Astrocyte (in vitro differentiated cells and primary cell): ENCODE results near the gene PPP1R14C. TPM values are rescaled to one million over a fixed set of nuclear protein-coding genes. Genes with fewer than 3 reads are reported as not detected.

ENCODE experiments used
- DNase-seq: peaks from one replicate; pipeline ENCODE4 v3.0.0-alpha.2; 2010; ENCODE audit warnings: low read depth
- FAIRE-seq: peaks from 2 replicates; lab custom pipeline; 2011; peaks lifted over from hg19 to GRCh38; lab: Jason Lieb, UNC
- H2AFZ ChIP-seq: 2 replicates; pipeline ENCODE4 v1.6.0; 2012; ENCODE audit warnings: low read depth, low read length, inconsistent platforms
- H3K27ac ChIP-seq: 2 replicates; pipeline ENCODE4 v1.5.1; 2011; ENCODE audit warnings: low read depth, low read length, inconsistent platforms
- H3K27me3 ChIP-seq: 2 replicates; pipeline ENCODE4 v1.6.0; 2011; ENCODE audit warnings: low read length, inconsistent platforms; ENCODE audit not compliant: insufficient read depth
- H3K36me3 ChIP-seq: 2 replicates; pipeline ENCODE4 v1.5.1; 2011; ENCODE audit warnings: low read length, inconsistent platforms; ENCODE audit not compliant: insufficient read depth
- H3K4me1 ChIP-seq: 2 replicates; pipeline ENCODE4 v1.5.1; 2011; ENCODE audit warnings: low read length, inconsistent platforms; ENCODE audit not compliant: insufficient read depth
- H3K4me2 ChIP-seq: 2 replicates; pipeline ENCODE4 v1.6.0; 2012; ENCODE audit warnings: low read length, inconsistent platforms
- H3K4me3 ChIP-seq: 2 replicates; pipeline ENCODE4 v1.5.1; 2011; ENCODE audit warnings: low read depth, mild to moderate bottlenecking, low read length, inconsistent platforms; ENCODE audit not compliant: insufficient read depth
- H3K79me2 ChIP-seq: 2 replicates; pipeline ENCODE4 v1.6.0; 2012; ENCODE audit warnings: mild to moderate bottlenecking, low read length, inconsistent platforms; ENCODE audit not compliant: insufficient read depth
- H3K9ac ChIP-seq: 2 replicates; pipeline ENCODE4 v1.6.0; 2012; ENCODE audit warnings: mild to moderate bottlenecking, low read length, inconsistent platforms
- H3K9me3 ChIP-seq: 2 replicates; pipeline ENCODE4 v1.5.1; 2012; ENCODE audit warnings: low read depth, mild to moderate bottlenecking, low read length, inconsistent platforms; ENCODE audit not compliant: insufficient read depth
- H4K20me1 ChIP-seq: 2 replicates; pipeline ENCODE4 v1.6.0; 2012; ENCODE audit warnings: low read length, inconsistent platforms; ENCODE audit not compliant: insufficient read depth
- H3K27ac Mint-ChIP-seq: one replicate; pipeline ENCODE4 v1.8.0; 2021; ENCODE audit warnings: mild to moderate bottlenecking, mixed read lengths; ENCODE audit not compliant: unreplicated experiment
- H3K27me3 Mint-ChIP-seq: one replicate; pipeline ENCODE4 v1.8.0; 2021; ENCODE audit warnings: low read depth, mixed read lengths; ENCODE audit not compliant: unreplicated experiment
- H3K36me3 Mint-ChIP-seq: one replicate; pipeline ENCODE4 v1.8.0; 2021; ENCODE audit warnings: low read depth, mixed read lengths; ENCODE audit not compliant: unreplicated experiment
- H3K4me1 Mint-ChIP-seq: one replicate; pipeline ENCODE4 v1.8.0; 2021; ENCODE audit warnings: low read depth, mixed read lengths; ENCODE audit not compliant: unreplicated experiment
- H3K4me3 Mint-ChIP-seq: one replicate; pipeline ENCODE4 v1.8.0; 2021; ENCODE audit warnings: mild to moderate bottlenecking, moderate library complexity, mixed read lengths; ENCODE audit not compliant: unreplicated experiment
- H3K9me3 Mint-ChIP-seq: one replicate; pipeline ENCODE4 v1.8.0; 2021; ENCODE audit warnings: mild to moderate bottlenecking, mixed read lengths; ENCODE audit not compliant: unreplicated experiment
- CTCF ChIP-seq: IDR thresholded peaks from 2 replicates; pipeline ENCODE4 v1.5.1; 2011; ENCODE audit warnings: low read depth, mild to moderate bottlenecking, inconsistent platforms, low read length, moderate library complexity; ENCODE audit not compliant: insufficient read depth
- EZH2 ChIP-seq: IDR thresholded peaks from 2 replicates; pipeline ENCODE4 v1.6.1; 2012; ENCODE audit warnings: mild to moderate bottlenecking, low read length, inconsistent platforms; ENCODE audit not compliant: insufficient read depth
- total RNA-seq: library from RNA; stranded (reverse); gene quantifications from 2 replicates; pipeline ENCODE4 v1.2.1, GENCODE V29; 2021

PPP1R14C gene
- total RNA-seq, 1 donor from 2014 or later: 3.9 TPM

- Histone ChIP-seq H2AFZ (no peak overlapping the region), H3K27me3 (peaks cover 23% of the 10 kb centered on the region), H3K4me3 (no peak overlapping the region), H4K20me1 (no peaks in the 10 kb centered on the region), H3K79me2 (no peaks in the 10 kb centered on the region), H3K27ac (no peak overlapping the region), H3K9me3 (no peaks in the 10 kb centered on the region), H3K9ac (no peak overlapping the region), H3K36me3 (no peaks in the 10 kb centered on the region), H3K4me1 (no peaks in the 10 kb centered on the region), H3K4me2 (no peak overlapping the region)
- TF ChIP-seq CTCF (no peak), EZH2 (no peak)
- Mint-ChIP-seq H3K27me3 (peaks cover 18% of the 10 kb centered on the region), H3K9me3 (no peaks in the 10 kb centered on the region), H3K4me1 (peaks cover 5% of the 10 kb centered on the region), H3K36me3 (no peaks in the 10 kb centered on the region), H3K4me3 (no peak overlapping the region), H3K27ac (no peak overlapping the region)
- DNase-seq (no peak), FAIRE-seq (no peak)
These were observed 44.7 kb upstream of the PPP1R14C start for GRCh38 chr6:150098155-150098554.

GRCh38 chr6:150099546-150099945 is 43.3 kb upstream of the PPP1R14C start:
- Histone ChIP-seq H3K36me3 (no peaks in the 10 kb centered on the region), H4K20me1 (no peaks in the 10 kb centered on the region), H3K4me1 (no peaks in the 10 kb centered on the region), H3K79me2 (no peaks in the 10 kb centered on the region), H3K27me3 (peaks cover 17% of the 10 kb centered on the region), H3K4me3 (no peak overlapping the region), H3K27ac (no peak overlapping the region), H3K4me2 (no peak overlapping the region), H2AFZ (no peak overlapping the region), H3K9me3 (no peaks in the 10 kb centered on the region), H3K9ac (no peak overlapping the region)
- no peaks in the 10 kb centered on the region for H3K9me3 Mint-ChIP-seq
- TF ChIP-seq EZH2 (no peak), CTCF (no peak)
- H3K4me3 Mint-ChIP-seq: no peak overlapping the region
- peaks cover 15% of the 10 kb centered on the region for H3K27me3 Mint-ChIP-seq
- FAIRE-seq (no peak), DNase-seq (no peak)
- H3K36me3 Mint-ChIP-seq: no peaks in the 10 kb centered on the region
- H3K4me1 Mint-ChIP-seq: no peaks in the 10 kb centered on the region
- no peak overlapping the region for H3K27ac Mint-ChIP-seq

- FAIRE-seq (no peak), DNase-seq (no peak)
- Mint-ChIP-seq H3K9me3 (no peaks in the 10 kb centered on the region), H3K36me3 (no peaks in the 10 kb centered on the region), H3K27me3 (peaks cover 13% of the 10 kb centered on the region), H3K4me3 (no peak overlapping the region), H3K4me1 (no peaks in the 10 kb centered on the region), H3K27ac (no peak overlapping the region)
- Histone ChIP-seq H3K4me3 (no peak overlapping the region), H3K9me3 (no peaks in the 10 kb centered on the region), H3K4me1 (no peaks in the 10 kb centered on the region), H3K27me3 (peaks cover 13% of the 10 kb centered on the region), H3K9ac (no peak overlapping the region), H4K20me1 (no peaks in the 10 kb centered on the region), H3K79me2 (no peaks in the 10 kb centered on the region), H2AFZ (no peak overlapping the region), H3K4me2 (no peak overlapping the region), H3K36me3 (no peaks in the 10 kb centered on the region), H3K27ac (no peak overlapping the region)
- no peak for TF ChIP-seq EZH2
- no peak for TF ChIP-seq CTCF
These were observed 42.9 kb upstream of the PPP1R14C start for GRCh38 chr6:150099953-150100352.
